Effector CD8-positive, alpha-beta T cell (primary cell): ENCODE data around the gene FGF1.

ENCODE experiments used
- DNase-seq: peaks from one replicate; lab custom pipeline; 2025; lab: John Stamatoyannopoulos, UW

FGF1 gene

GRCh38 chr5:142697356-142698255, 11.7 kb upstream of the FGF1 start:
- DNase-seq: no peak

GRCh38 chr5:142696379-142696778, 10.5 kb upstream of the FGF1 start:
- no peak for DNase-seq

GRCh38 chr5:142694092-142694856, 8.4 kb upstream of the FGF1 start:
- DNase-seq: no peak

- DNase-seq: no peak
Measured at GRCh38 chr5:142692321-142692894, 6.5 kb upstream of the FGF1 start.

- no peak for DNase-seq
Measured at GRCh38 chr5:142690667-142691066, 4.8 kb upstream of the FGF1 start.

GRCh38 chr5:142689081-142689480, 3.2 kb upstream of the FGF1 start:
- DNase-seq: no peak

GRCh38 chr5:142688281-142688989, 2.5 kb upstream of the FGF1 start:
- DNase-seq: no peak

GRCh38 chr5:142686968-142687367, 1.1 kb upstream of the FGF1 start:
- no peak for DNase-seq

GRCh38 chr5:142686210-142686734, 382 bp upstream of the FGF1 start:
- no peak for DNase-seq

- no peak for DNase-seq
Measured at GRCh38 chr5:142684508-142685041, 1.3 kb downstream of the FGF1 start.

GRCh38 chr5:142683881-142684505, 1.9 kb downstream of the FGF1 start:
- no peak for DNase-seq

- no peak for DNase-seq
Measured at GRCh38 chr5:142683116-142683515, 2.8 kb downstream of the FGF1 start.

- no peak for DNase-seq
Measured at GRCh38 chr5:142680605-142681259, 5.2 kb downstream of the FGF1 start.

- no peak for DNase-seq
Measured at GRCh38 chr5:142679744-142680143, 6.1 kb downstream of the FGF1 start.

- DNase-seq: no peak
Measured at GRCh38 chr5:142678529-142678928, 7.4 kb downstream of the FGF1 start.

GRCh38 chr5:142677198-142677597, 8.7 kb downstream of the FGF1 start:
- no peak for DNase-seq

- no peak for DNase-seq
Measured at GRCh38 chr5:142676318-142676717, 9.6 kb downstream of the FGF1 start.

GRCh38 chr5:142674531-142675469, 11.1 kb downstream of the FGF1 start:
- no peak for DNase-seq

- no peak for DNase-seq
Measured at GRCh38 chr5:142671801-142672200, 14.1 kb downstream of the FGF1 start.
